Forelimb muscle (tissue), 1 donor: ENCODE data around the gene NALCN. TPM values are rescaled to one million over a fixed set of nuclear protein-coding genes. Genes with fewer than 3 reads are reported as not detected.

Experiments
- DNase-seq: peaks from one replicate; pipeline ENCODE4 v3.0.0-alpha.2; 2013; ENCODE audit warnings: low read depth
- polyA plus RNA-seq: library from polyadenylated mRNA; unstranded; fragments of 120-200 nt; gene quantifications from one replicate; pipeline ENCODE4 v1.2.1, GENCODE V29; 2013; ENCODE audit not compliant: insufficient read length

NALCN gene
- polyA plus RNA-seq, 1 donor: 0.18 TPM

- no peak for DNase-seq
Observed at GRCh38 chr13:101291206-101291605, 125.1 kb downstream of the NALCN start.

GRCh38 chr13:101289764-101290163, 126.5 kb downstream of the NALCN start:
- no peak for DNase-seq

- no peak for DNase-seq
Observed at GRCh38 chr13:101283782-101284181, 132.5 kb downstream of the NALCN start.

- DNase-seq: no peak
Observed at GRCh38 chr13:101272886-101273285, 143.4 kb downstream of the NALCN start.

- DNase-seq: no peak
Observed at GRCh38 chr13:101271681-101272245, 144.5 kb downstream of the NALCN start.

GRCh38 chr13:101267656-101268055, 148.7 kb downstream of the NALCN start:
- DNase-seq: no peak

GRCh38 chr13:101265934-101266333, 150.4 kb downstream of the NALCN start:
- DNase-seq: no peak

- DNase-seq: no peak
Observed at GRCh38 chr13:101264931-101265330, 151.4 kb downstream of the NALCN start.

GRCh38 chr13:101262306-101262705, 154.0 kb downstream of the NALCN start:
- DNase-seq: no peak

GRCh38 chr13:101258509-101258908, 157.8 kb downstream of the NALCN start:
- no peak for DNase-seq

GRCh38 chr13:101258071-101258470, 158.2 kb downstream of the NALCN start:
- DNase-seq: no peak

GRCh38 chr13:101248739-101249514, 167.4 kb downstream of the NALCN start:
- DNase-seq: no peak

- DNase-seq: no peak
Observed at GRCh38 chr13:101242720-101243119, 173.6 kb downstream of the NALCN start.

GRCh38 chr13:101238555-101238954, 177.8 kb downstream of the NALCN start:
- DNase-seq: no peak

GRCh38 chr13:101231751-101232428, 184.4 kb downstream of the NALCN start:
- no peak for DNase-seq

- DNase-seq: no peak
Observed at GRCh38 chr13:101230271-101230890, 185.9 kb downstream of the NALCN start.

- DNase-seq: no peak
Observed at GRCh38 chr13:101219609-101220265, 196.6 kb downstream of the NALCN start.

- DNase-seq: no peak
Observed at GRCh38 chr13:101218484-101218883, 197.8 kb downstream of the NALCN start.

- no peak for DNase-seq
Observed at GRCh38 chr13:101217086-101217485, 199.2 kb downstream of the NALCN start.

- DNase-seq: no peak
Observed at GRCh38 chr13:101211261-101211660, 205.0 kb downstream of the NALCN start.

GRCh38 chr13:101210774-101211173, 205.5 kb downstream of the NALCN start:
- no peak for DNase-seq
